Hepatocyte (in vitro differentiated cells): ENCODE results near the gene DTD1. TPM values are rescaled to one million over a fixed set of nuclear protein-coding genes. Genes with fewer than 3 reads are reported as not detected.

Source experiments
- DNase-seq: peaks from one replicate; pipeline ENCODE4 v3.0.0-alpha.2; 2016; ENCODE audit warnings: low spot score
- H2AFZ ChIP-seq: fragments of 200-600 bp; sonication (generic); 2 replicates; pipeline ENCODE4 v1.6.0; 2016; ENCODE audit warnings: antibody characterized with exemption, mild to moderate bottlenecking
- H3K27ac ChIP-seq: fragments of 200-600 bp; sonication (generic); 2 replicates; pipeline ENCODE4 v1.5.1; 2016; ENCODE audit warnings: mild to moderate bottlenecking
- H3K27me3 ChIP-seq: fragments of 200-600 bp; sonication (generic); 2 replicates; pipeline ENCODE4 v1.6.1; 2016
- H3K36me3 ChIP-seq: fragments of 200-600 bp; sonication (generic); replicated peaks from 2 replicates; pipeline ENCODE4 v1.5.1; 2016; ENCODE audit warnings: low read depth; ENCODE audit not compliant: insufficient read depth
- H3K4me1 ChIP-seq: fragments of 200-600 bp; sonication (generic); 2 replicates; pipeline ENCODE4 v1.5.1; 2016; ENCODE audit warnings: mild to moderate bottlenecking, moderate library complexity; ENCODE audit not compliant: insufficient read depth
- H3K4me2 ChIP-seq: fragments of 200-600 bp; sonication (generic); 2 replicates; pipeline ENCODE4 v1.6.0; 2016
- H3K4me3 ChIP-seq: fragments of 200-600 bp; sonication (generic); 2 replicates; pipeline ENCODE4 v1.5.1; 2016; ENCODE audit warnings: mild to moderate bottlenecking
- H3K79me2 ChIP-seq: fragments of 200-600 bp; sonication (generic); 2 replicates; pipeline ENCODE4 v1.6.0; 2017; ENCODE audit warnings: mild to moderate bottlenecking
- H3K9me2 ChIP-seq: fragments of 200-600 bp; sonication (generic); replicated peaks from 2 replicates; pipeline ENCODE4 v1.6.0; 2017; ENCODE audit warnings: mild to moderate bottlenecking; ENCODE audit not compliant: insufficient read depth
- H3K9me3 ChIP-seq: fragments of 200-600 bp; sonication (generic); 2 replicates; pipeline ENCODE4 v1.5.1; 2016; ENCODE audit warnings: low read depth, mild to moderate bottlenecking
- H4K20me1 ChIP-seq: fragments of 200-600 bp; sonication (generic); 2 replicates; pipeline ENCODE4 v1.6.0; 2016; ENCODE audit warnings: mild to moderate bottlenecking; ENCODE audit not compliant: insufficient read depth, poor library complexity, severe bottlenecking
- CTCF ChIP-seq: fragments of 200-600 bp; sonication (generic); IDR thresholded peaks from 2 replicates; pipeline ENCODE4 v1.5.1; 2016; ENCODE audit warnings: antibody characterized with exemption, mild to moderate bottlenecking; ENCODE audit not compliant: poor library complexity
- EZH2 ChIP-seq: fragments of 200-600 bp; sonication (generic); IDR thresholded peaks from 2 replicates; pipeline ENCODE4 v1.6.1; 2016; ENCODE audit warnings: antibody characterized with exemption, mild to moderate bottlenecking, borderline replicate concordance
- EZH2phosphoT487 ChIP-seq: fragments of 200-600 bp; sonication (generic); IDR thresholded peaks from one replicate; pipeline ENCODE4 v1.6.1; 2018; ENCODE audit warnings: antibody characterized with exemption, mild to moderate bottlenecking, low read depth, moderate library complexity; ENCODE audit not compliant: unreplicated experiment, severe bottlenecking
- WGBS: methylation state at CpG from one replicate; pipeline ENCODE4 v1.1.6; 2016; ENCODE audit warnings: low lambda C conversion rate; ENCODE audit errors: missing lambda C conversion rate; 5-methylcytosine and 5-hydroxymethylcytosine counted together
- polyA plus RNA-seq: library from polyadenylated mRNA; unstranded; fragments of >200 nt; fragmentation: Nextera tagmentation; extraction: Ambion mirVana; gene quantifications from 2 replicates; pipeline ENCODE4 v1.2.1, GENCODE V29; 2016
- total RNA-seq: library from RNA; depleted of rRNA; stranded (reverse); fragments of >200 nt; gene quantifications from 2 replicates; pipeline ENCODE4 v1.2.3, GENCODE V29; 2014

The DTD1 gene
- total and polyA plus RNA-seq, 2 experiments from 2014 or later: 30.1 to 40.1 TPM

- Histone ChIP-seq H3K9me3 (no peaks in the 10 kb centered on the region), H4K20me1 (no peaks in the 10 kb centered on the region), H3K79me2 (peaks cover 4% of the 10 kb centered on the region), H3K4me3 (no peak overlapping the region), H3K27ac (no peak overlapping the region), H3K4me2 (no peak overlapping the region), H3K27me3 (no peaks in the 10 kb centered on the region), H3K36me3 (no peaks in the 10 kb centered on the region), H3K9me2 (no peaks in the 10 kb centered on the region), H2AFZ (no peak overlapping the region), H3K4me1 (peaks cover 5% of the 10 kb centered on the region)
- TF ChIP-seq EZH2 (no peak), EZH2phosphoT487 (no peak), CTCF (no peak)
- peak; percentile 23 for DNase-seq
- WGBS: 84% methylated on average over 2 of the region's 2 CpGs
These were observed 2.7 kb upstream of the DTD1 start for GRCh38 chr20:18585134-18585533.

GRCh38 chr20:18588574-18588933, 700 bp downstream of the DTD1 start:
- Histone ChIP-seq H4K20me1 (no peaks in the 10 kb centered on the region), H3K4me1 (peaks cover 5% of the 10 kb centered on the region), H3K9me2 (no peaks in the 10 kb centered on the region), H3K36me3 (no peaks in the 10 kb centered on the region), H3K27ac (peak overlapping the region; percentile 64), H3K4me2 (peak overlapping the region; percentile 91), H3K4me3 (peak overlapping the region; percentile 73), H3K27me3 (no peaks in the 10 kb centered on the region), H3K9me3 (no peaks in the 10 kb centered on the region), H2AFZ (peak overlapping the region; percentile 71), H3K79me2 (peaks cover 9% of the 10 kb centered on the region)
- DNase-seq: no peak
- WGBS: 5% methylated on average over 18 of the region's 18 CpGs
- TF ChIP-seq EZH2: no peak
- no peak for TF ChIP-seq EZH2phosphoT487
- TF ChIP-seq CTCF: no peak

GRCh38 chr20:18589941-18590674, 2.3 kb downstream of the DTD1 start:
- 87% methylated on average over 8 of the region's 8 CpGs for WGBS
- no peak for TF ChIP-seq EZH2phosphoT487
- Histone ChIP-seq H3K4me3 (no peak overlapping the region), H3K4me2 (no peak overlapping the region), H3K9me2 (no peaks in the 10 kb centered on the region), H2AFZ (no peak overlapping the region), H3K36me3 (no peaks in the 10 kb centered on the region), H3K27ac (no peak overlapping the region), H4K20me1 (no peaks in the 10 kb centered on the region), H3K9me3 (no peaks in the 10 kb centered on the region), H3K79me2 (peaks cover 9% of the 10 kb centered on the region), H3K4me1 (peaks cover 5% of the 10 kb centered on the region), H3K27me3 (no peaks in the 10 kb centered on the region)
- no peak for DNase-seq

GRCh38 chr20:18596270-18596669, 8.4 kb downstream of the DTD1 start:
- peaks cover 6% of the 10 kb centered on the region for H3K79me2 ChIP-seq
- H3K4me2 ChIP-seq: no peak overlapping the region
- H3K27ac ChIP-seq: no peak overlapping the region
- no peaks in the 10 kb centered on the region for H3K4me1 ChIP-seq
- H3K27me3 ChIP-seq: no peaks in the 10 kb centered on the region
- H3K9me2 ChIP-seq: no peaks in the 10 kb centered on the region
- H3K9me3 ChIP-seq: no peaks in the 10 kb centered on the region
- no peak overlapping the region for H3K4me3 ChIP-seq
- H3K36me3 ChIP-seq: no peaks in the 10 kb centered on the region
- TF ChIP-seq EZH2 (no peak), EZH2phosphoT487 (no peak), CTCF (no peak)
- no peak overlapping the region for H2AFZ ChIP-seq
- H4K20me1 ChIP-seq: no peaks in the 10 kb centered on the region
- DNase-seq: no peak
